Stimulated activated CD4-positive, alpha-beta T cell treated with anti-CD3 and anti-CD28 coated beads, Interleukin-4, amount 100 ng/mL, for 1 hour (primary cell): ENCODE data around the gene CA10.

Experiments used
- DNase-seq: peaks from one replicate; pipeline ENCODE4 v3.0.0-alpha.2; 2020

CA10 gene

DNA sequence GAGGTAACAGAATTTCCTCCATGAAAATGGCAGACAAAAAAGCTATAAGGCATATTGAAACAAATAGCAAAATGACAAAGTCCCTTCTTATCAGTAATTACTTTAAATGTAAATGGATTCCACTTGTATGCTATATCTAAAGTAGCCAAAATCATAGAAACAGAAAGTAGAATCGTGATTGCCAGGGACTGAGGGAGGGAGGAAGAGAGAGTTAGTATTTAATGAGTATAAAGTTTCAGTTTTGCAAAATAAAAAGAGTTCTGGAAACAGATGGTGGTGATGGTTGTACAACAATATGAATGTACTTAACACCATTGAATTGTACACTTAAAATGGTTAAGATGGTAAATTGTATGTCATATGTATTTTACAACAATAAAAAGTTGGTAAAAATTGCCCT, 407.4 kb downstream of the CA10 start:
- no peak for DNase-seq

DNA sequence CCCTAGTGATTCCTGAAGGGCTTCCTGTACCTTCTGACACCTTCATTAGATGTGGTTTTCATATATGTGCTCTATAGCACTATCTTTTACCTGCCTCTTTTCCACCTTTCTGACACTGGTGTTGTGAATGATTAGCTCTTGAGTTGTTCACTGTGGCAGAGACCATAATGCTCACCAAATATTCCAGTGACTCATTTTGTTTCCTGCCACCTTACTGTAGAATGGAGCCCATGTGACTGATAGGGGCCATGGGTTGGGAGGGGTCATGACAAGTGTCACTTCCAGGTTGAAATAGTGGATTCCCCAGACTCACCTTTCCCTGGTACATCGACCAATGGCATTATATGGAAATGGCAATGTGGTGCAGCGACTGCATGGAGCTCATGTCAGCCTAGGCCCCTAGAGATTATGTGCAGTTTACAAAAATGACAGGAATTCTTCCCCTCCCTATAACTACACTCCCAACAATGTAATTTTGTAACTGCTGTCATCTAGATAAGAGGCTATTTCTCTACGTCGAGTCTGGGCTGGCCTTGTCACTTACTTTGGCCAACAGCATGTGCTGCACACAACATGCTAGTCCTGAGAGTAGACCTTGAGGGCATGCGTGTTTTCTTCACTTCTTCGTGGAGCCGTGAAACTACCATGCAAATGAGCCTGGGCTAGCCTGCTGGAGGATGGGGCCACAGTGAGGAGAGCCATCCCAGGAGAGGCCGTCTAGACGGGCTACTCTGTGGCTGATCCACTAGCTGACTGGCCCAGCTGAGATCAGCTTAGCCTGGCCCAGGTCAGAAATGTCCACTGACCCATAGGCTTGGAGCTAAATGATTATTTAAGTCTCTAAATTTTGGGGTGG, 409.5 kb downstream of the CA10 start:
- no peak for DNase-seq

DNA sequence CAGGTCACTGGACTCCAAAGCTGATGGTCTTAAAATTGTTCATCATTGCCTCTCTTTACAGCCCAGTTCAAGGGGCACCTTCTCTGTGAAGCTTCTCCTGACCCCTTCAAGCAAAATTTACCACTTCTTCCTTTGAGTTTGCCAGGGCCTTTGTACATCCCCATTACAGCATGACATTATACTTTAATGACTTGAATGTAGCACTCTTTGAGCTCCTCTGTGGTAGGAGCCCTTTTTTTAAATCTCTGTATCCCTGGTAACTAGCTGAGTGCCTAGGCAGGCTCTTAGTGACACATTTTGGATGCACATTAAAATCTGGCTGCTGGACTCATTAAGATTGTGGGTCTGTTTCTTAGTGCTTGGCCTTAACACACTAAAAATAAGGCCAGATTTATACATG, 412.1 kb downstream of the CA10 start:
- DNase-seq, result no peak

DNA sequence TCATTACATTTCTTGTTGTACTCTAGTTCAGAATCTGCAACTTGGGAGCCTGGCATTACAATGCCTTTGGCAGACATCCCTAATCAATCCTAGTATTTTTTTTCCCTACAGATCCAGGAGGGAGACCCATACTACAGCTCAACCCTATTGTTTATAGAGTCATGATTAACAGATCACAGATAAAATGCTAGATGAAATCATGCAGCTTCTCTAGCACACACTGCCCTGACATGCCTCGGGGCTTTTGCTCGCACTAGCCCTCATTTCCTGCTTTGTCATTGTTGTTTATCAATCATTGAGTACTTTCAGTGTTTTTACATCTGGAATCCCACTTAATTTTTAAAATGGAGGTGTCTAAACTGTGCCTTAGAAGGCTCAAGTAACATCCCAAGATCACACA, 412.5 kb downstream of the CA10 start:
- DNase-seq, result no peak

DNA sequence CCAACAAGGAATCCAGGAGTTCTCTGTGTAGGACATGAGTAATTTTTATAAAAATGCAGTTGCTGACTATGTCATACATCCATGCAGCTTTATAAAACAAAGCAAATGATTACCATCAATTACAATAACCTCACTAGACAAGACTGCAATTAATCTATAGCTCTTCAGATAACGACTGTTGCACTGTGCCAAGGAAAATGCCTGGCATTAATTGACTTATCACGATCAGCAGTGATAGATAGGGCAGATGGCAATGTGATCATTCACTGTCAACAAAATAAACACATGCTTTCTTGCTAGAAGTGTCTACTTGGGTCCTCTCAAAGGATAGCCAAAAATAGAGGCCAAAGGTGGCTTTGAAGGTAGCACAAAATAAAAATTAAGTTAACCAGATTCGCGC, 415.0 kb downstream of the CA10 start:
- DNase-seq, result no peak

DNA sequence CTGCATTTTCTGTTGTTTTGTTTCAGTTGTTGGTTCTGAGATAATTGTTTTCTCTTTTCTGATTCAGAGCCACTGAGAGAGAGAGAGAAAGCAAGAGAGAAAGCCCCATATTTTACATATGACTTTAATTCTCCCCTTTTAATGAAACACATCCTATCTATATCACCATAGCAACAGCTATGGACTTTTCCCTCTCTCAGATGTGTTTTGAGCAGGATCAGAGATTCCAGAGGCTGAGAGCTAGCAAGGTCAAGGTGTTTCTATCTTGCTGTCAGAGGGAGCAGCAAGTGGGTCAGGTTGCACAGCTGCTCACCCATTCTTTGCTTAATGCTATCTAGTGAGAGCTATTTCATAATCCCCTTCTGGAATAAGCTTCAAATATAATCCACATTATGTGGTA, 415.9 kb downstream of the CA10 start:
- no peak for DNase-seq

DNA sequence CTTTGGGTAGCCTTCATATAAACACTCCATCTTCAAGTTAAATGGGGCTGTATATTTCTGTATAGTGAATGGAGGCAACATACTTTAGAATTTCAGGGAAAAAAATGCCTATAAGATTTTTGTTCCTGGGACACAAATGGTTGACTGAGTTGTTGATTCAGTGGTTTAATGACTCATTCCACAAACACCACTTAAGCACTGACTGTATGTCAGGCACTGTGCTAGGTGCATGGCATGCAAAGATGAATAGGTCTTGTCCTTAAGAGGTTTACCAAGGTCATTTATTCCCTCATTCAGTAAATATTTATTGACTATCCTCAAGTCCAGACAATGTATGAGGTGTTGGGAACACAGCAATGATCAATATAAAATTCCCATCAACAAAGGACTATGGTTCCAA, 417.1 kb downstream of the CA10 start:
- DNase-seq, result no peak

DNA sequence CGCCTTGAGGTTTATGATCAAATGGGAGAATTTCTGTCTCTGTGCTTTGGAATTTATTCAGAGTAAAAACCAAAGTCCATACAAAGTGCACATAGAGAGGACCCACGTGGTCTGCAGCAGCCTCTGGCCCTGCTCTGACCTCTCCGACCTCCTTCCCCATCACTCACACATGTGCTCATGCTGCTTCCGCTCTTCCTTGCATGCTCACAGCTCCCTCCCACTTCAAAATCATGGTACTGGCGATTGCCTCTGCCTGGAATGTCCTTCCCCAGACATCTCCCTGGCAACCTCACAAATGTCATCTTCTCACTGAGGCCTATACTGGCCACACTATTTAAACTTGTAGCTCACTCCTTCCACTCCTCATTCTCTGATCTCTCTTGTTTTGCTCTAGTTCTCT, 418.0 kb downstream of the CA10 start:
- no peak for DNase-seq

DNA sequence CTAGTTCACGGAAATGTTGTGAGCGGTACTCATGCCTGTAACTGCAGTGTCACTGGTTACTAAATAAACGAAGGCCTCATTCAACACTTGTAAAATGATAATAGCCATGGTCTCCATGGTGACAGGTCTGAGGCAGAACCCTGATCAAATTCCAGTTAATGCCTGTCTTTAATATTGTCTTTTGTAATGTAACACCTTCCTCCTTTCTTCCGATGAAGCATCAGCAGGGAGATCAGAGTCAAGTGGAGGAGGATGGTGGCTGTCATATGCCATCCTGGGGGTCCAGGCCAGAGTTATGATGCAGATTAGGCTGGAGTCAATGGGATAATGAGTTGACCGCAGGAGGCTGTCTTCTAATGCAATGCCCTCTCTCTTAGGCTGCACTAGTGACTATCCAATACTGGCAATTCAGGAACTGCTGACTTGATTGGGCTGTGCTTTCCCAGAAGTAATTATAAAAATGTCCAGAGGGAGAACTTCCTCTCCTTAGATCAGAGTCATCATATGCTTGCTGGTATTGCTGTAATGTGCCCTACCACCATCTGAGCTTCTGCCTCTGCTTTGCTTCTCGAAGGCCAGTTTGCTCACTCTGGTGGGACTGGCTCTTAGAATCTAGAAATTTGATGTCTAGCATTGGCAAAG, 419.1 kb downstream of the CA10 start:
- no peak for DNase-seq

DNA sequence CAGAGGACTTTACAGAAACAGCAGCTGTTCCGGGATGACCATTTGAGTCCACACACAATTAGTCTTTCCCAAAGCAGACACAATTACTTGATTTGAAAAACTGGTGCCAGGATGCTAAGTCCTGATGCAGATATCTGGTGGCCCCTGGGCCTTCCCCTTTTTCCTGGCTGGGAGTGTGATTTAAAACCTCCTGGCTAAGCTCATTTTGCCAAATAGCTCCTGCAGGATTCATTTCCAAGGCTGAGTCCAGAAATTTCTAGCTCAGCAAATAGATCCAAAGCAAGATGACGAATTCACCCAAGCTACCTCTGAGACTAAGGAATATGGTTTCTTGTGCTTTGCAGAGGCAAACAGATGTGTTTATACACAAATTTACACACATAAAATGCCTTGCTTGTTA, 422.2 kb downstream of the CA10 start:
- DNase-seq, result no peak

DNA sequence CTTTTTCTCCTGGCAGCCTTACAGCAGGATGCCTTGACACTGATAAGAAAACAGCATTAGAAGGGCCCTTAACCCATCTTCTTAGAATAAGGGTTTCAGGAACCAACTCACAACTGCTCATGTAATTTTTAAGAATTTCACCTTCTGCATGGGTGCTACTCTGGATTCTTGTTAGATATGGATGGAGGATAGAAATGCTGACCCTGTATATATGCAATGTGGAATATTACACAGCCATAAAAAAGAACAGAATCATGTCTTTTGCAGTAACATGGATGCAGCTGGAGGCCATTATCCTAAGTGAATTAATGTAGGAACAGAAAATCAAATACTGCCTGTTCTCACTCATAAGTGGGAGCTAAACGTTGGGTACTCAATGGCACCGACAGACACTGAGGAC, 423.5 kb downstream of the CA10 start:
- no peak for DNase-seq

DNA sequence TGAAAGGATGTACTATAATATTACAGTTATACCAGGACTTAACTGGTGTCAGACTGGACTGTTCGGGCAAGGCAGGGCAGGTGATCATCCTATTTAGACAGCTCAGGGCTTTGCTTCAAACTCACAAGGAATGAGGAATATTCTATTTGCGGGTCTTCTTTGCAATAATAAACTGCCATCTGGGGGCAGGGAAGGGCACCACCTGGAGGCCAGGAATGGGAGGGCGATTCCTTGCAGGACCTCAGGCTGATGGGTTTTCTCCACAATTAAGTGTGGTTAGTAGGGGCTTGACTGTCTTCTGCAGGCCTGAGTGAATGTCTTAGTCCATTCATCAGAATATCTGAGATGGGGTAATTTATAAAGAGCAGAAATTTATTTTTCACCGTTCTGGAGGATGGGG, 424.1 kb downstream of the CA10 start:
- DNase-seq, result peak; percentile 11

DNA sequence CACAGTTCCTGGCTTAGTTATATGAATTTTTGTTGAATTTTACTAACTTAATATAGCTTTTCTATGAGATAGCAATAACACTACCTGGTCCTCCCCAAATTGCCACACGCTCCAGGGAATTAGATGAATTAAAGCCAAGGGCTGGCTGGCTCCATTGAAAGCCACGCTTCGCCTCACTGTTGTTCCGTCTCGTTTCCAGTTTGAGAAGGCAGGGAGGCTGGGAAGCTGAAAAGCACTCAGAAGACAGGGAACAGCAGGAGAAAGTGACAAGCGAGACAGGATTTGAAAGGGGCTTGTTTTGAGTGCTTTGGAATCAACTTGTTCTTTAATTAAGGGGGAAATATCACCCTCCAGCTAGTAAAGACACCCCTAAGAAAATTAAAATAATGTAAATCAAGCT, 425.3 kb downstream of the CA10 start:
- DNase-seq, result no peak

DNA sequence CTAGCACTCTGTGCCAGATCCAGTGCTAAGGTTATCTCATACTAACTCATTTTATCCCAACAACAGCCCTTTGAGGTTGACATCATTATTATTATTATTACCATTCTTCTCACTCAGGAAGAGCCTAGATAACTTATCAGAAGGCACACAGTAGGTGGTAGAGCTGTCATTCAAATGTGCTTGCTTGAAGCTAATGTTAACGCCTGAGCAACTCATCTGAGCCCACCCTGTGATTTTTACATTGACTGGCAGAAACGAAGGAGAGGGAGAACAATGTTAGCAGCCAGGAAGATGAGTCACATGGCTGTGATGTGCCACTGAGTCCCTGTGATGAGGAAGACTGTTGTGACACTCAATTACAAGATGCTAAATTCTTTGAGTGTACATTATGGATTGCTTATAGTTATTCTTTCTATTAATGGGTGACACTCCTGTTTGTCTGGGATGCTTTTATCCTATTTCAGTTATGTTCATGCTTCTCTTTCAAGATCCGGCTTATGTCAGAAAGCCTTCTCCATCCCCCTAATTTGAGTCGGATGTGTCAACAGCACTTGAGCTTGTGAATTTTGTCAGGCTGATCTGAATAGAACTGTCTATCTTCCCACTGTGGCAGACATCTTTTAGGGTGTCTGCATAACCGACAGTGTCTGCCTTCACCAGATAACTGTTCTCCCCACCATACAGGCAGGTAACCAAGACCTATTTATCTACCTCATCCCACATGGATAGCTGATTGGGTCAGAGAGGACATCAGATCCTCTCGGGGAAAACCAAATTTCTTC, 426.4 kb downstream of the CA10 start:
- DNase-seq, result no peak

DNA sequence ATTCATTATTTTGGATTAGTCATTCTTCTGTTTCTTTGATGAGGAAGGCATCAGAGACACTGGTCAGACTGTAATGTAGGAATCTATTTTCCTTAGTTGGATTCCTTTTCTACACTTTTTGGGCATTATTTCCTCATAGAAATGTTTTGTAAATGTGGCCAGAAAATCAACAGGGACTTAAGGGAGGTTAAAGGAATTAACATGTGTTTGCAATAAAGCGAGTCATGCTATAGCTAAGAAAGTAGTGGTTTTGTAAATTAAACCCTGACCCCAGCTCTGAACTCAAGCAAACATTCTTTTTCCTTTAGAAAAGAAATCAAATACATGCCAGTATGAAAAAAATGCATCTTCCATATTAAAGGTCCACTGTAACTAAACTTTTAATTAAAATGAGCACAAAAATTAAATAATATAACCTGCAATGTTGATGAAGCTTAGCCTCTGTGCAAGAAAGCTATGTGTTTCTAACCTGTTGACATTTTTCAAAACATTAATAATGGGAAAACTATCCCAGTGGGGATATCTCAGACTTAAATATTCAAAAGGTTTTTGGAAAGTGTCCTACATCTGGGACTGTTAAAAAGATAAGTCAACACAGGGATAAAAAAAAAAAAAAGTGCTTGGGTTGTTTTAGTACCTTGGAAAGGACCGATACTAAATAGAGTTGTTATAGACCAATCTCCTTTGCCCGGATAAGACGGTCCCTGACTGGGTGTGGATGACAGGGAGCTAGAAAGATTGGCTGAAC, 428.0 kb downstream of the CA10 start:
- DNase-seq, result no peak

DNA sequence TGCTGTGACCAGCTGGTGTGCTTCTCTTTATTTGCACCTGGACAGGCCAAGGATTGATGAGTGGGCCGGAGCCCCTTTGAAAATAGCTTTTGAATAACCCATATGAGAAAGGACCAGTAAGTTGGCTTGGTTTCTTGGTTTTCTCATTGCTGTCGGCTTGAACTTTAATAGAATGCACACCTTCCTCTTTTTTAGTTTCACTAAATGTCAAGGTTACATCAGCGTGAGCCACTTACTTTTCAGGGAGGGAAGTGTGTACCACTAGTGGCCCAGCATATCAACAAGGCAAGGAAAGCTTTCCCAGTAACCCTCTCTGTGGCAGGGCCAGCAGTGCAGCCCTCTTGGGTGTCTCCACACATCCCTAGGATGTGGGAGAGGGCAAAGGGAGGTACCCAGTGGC, 433.3 kb downstream of the CA10 start:
- DNase-seq, result no peak

DNA sequence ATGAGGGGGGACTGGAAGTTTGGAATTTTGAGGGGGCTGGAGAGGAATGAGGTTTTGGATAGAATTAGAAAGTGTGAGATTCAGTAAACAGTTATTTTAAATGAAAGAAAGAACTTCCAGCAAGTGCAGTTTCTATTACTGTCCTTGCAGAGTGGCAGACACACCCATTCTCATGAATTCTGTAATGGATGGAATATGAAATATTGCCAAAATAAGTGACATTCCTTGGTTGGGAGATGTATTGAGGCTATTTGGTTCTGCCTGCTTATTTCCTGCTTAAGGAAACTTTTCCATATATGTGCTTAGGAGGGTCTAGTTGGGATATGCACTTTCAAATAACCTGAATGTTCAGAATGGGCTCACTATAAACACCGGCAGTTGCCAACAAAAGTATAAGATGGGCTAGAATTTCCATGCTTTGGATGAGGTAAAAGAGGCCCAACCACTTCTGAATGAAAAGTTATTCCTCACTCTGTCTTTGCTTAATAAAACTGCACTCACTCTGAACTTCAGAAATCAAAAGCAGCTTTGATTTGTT, 434.4 kb downstream of the CA10 start:
- DNase-seq, result no peak

DNA sequence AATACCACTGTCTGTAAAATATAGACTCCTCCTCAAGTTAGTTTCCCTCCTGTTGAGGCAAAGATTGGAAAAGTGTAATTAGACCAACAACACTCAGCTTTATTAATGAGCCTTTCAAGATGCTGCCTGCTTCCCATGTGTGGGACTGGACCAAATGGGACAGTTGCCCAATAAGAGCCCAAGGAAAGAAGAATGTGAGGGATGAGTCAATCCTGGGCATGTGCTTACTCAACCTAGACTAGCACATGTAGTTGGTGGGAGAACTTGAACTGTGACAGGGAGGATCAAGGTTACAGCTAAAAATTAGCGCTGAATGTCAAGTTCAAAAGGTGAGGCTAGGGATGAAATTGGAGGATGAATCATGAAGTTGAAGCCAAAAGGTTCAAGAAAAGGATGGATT, 435.5 kb downstream of the CA10 start:
- no peak for DNase-seq

DNA sequence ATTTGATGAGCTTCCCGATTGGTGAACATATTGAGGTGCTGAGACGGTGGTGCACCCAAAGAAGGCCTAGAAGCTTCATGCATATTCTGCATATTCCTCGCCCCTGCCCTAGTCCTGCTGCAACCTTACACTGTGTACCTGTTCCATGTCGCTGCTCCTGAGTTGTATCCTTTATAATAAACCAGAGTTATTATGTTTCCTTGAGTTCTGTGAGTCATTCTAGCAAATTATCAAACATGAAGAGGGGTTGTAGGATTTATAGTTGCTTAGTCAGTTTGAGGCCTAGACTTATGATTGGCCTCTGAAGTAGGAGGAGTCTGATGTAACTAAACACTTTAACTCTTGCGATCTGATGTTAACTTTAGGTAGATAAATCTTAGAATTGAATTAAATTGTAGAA, 436.8 kb downstream of the CA10 start:
- DNase-seq, result no peak

DNA sequence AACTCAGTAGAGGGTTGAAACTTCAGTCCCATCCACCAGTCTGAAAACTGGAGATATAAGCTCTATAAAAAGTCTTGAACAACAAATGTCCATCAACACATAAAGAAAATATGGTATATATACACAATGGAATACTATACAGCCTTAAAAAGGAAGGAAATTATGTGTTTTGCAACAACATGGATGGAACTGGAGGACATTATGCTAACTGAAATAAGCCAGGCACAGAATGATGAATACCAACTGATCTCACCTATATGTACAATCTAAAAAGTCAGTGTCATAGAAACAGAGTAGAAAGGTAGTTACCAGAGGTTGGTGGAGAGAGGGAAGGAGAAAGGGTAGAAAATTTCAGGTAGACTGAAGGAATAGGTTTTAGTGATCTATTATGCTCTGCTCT, 438.1 kb downstream of the CA10 start:
- no peak for DNase-seq

DNA sequence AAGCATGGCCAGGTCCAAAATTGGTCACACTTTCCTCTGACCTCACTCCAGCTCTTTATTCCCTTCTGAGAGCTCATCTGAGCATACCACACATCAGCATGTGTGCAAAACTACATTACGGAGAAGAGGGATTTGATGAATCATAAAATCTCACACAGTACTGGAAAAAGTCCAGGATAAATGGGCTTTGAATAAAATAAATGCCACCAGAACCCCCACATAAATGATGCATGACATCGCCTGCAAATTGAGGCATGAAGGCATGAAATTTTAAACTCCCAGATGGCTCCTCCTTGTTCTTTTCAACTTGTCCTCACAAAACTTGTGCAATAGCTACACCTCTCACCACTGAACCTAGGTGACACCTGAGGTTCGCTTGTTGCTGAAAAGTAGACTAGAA, 439.5 kb downstream of the CA10 start:
- no peak for DNase-seq

DNA sequence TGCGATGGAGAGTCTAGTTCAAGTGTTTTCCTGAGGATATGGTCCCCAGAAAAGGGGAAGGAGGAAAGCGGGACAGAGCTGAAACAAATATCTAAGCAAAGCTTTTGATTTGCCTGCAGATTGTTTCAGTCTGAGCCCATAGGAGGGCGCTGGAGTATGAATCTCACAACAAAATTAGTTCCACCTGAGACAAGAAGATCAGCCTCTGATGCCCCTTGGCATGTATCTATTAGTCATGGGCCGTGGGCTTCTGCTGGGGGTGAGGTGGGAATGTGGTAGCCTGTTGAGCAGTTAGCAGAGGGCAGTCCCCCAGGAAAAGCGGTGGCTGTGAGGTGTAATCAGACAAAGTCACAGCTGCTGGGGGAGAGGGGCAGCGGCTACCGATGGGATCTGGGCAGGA, 446.9 kb downstream of the CA10 start:
- no peak for DNase-seq

DNA sequence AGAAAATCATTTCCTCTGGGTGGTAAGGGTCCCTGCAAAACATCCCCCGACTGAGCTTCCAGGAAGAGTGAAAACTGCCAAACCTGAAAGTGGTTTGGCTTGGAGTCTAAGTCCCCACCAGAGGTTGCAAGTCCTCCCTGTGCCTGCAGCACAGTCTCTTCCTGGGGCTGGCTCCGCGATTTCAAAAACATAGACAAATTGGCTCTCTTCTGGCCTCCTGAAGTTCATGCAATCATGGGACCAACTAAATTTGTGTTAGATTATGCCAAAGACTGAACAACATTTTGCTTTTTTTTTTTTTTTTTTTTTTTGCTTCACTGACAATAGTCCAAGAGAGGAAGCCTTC, 447.9 kb downstream of the CA10 start:
- DNase-seq, result no peak
